ENCODE results near the gene NGDN.

Gene NGDN

GRCh38 chr14:23468704-23469126, 788 bp upstream of the NGDN start:
- Histone ChIP-seq H3K9me3 (ENCODE audit: control insufficient read depth, insufficient read depth, low read depth, low read length) (no peaks in the 10 kb centered on the region), H3K4me1 (ENCODE audit: control insufficient read depth, insufficient read depth, low read length) (peaks cover 4% of the 10 kb centered on the region; the same call in 1 of the 2 replicates), H3K27ac (ENCODE audit: extremely low read depth, low read depth, low read length) (peak overlapping the region; percentile 20; the same call in 1 of the 2 replicates), H3K36me3 (ENCODE audit: control insufficient read depth in 2 of 2, insufficient read depth in 1 of 2, low read length in 2 of 2) (peaks cover 25 to 31% of the 10 kb centered on the region in 2 experiments), H3K4me3 (ENCODE audit: low read depth, low read length) (peak overlapping the region; percentile 17)
- TF ChIP-seq ZFP37 (tag by site-specific recombination; IDR thresholded peaks at IDR 0.05), result no peak
- TF ChIP-seq ZNF692 (tag by site-specific recombination; IDR thresholded peaks at IDR 0.05), result 0 out of 2 replicates have a peak, but pooled peaks have one; percentile 11
- TF ChIP-seq ZBTB20 (tag by site-specific recombination; IDR thresholded peaks at IDR 0.05), result no peak
- no peak for TF ChIP-seq YY1 (tag by site-specific recombination; IDR thresholded peaks at IDR 0.05)
- TF ChIP-seq ZNF24 (tag by site-specific recombination; IDR thresholded peaks at IDR 0.05), result 0 out of 2 replicates have a peak, but pooled peaks have one; percentile 43
- CTCF ChIA-PET, result interaction anchor here (0.6 to 1.6 kb wide), 9 partner anchors 10 to 1654 kb away, joined by 3 to 5 read pairs (median 4); no protein-coding TSS in a partner anchor
- POLR2A ChIA-PET, result interaction anchor here (1.7 kb wide), 1 partner anchor 147 kb away, joined by 6 read pairs; the partner anchor contains the start of gene PABPN1

- Histone ChIP-seq H3K4me3 (ENCODE audit: low read depth, low read length) (peak overlapping the region; percentile 91), H3K9me3 (ENCODE audit: control insufficient read depth, insufficient read depth, low read depth, low read length) (no peaks in the 10 kb centered on the region), H3K36me3 (ENCODE audit: control insufficient read depth in 2 of 2, insufficient read depth in 1 of 2, low read length in 2 of 2) (peaks cover 37 to 44% of the 10 kb centered on the region in 2 experiments), H3K4me1 (ENCODE audit: control insufficient read depth, insufficient read depth, low read length) (peaks cover 4% of the 10 kb centered on the region; the same call in 1 of the 2 replicates), H3K27ac (ENCODE audit: extremely low read depth, low read depth, low read length) (peak overlapping the region; percentile 28; the same call in 1 of the 2 replicates)
- ChIA-PET POLR2A (interaction anchor here (1.7 kb wide), 1 partner anchor 149 kb away, joined by 6 read pairs; the partner anchor contains the start of gene PABPN1), CTCF (interaction anchor here (0.7 to 1.1 kb wide), 3 partner anchors 90 to 284 kb away, joined by 3 to 5 read pairs (median 4); no protein-coding TSS in a partner anchor)
- TF ChIP-seq ZNF18 (tag by site-specific recombination; IDR thresholded peaks at IDR 0.05), result 0 out of 2 replicates have a peak, but pooled peaks have one; percentile 5
- no peak for TF ChIP-seq ZFP69B (tag by site-specific recombination; IDR thresholded peaks at IDR 0.05)
- no peak for TF ChIP-seq ZNF214 (tag by site-specific recombination; IDR thresholded peaks at IDR 0.05; ENCODE audit: borderline replicate concordance)
- no peak for TF ChIP-seq ZNF157 (tag by site-specific recombination; IDR thresholded peaks at IDR 0.05)
- TF ChIP-seq BCL11A (tag by site-specific recombination; IDR thresholded peaks at IDR 0.05; ENCODE audit: low read depth), result no peak
- 0 out of 2 replicates have a peak, but pooled peaks have one; percentile 10 for TF ChIP-seq ZNF660 (tag by site-specific recombination; IDR thresholded peaks at IDR 0.05)
- no peak for TF ChIP-seq ZNF658 (tag by site-specific recombination; IDR thresholded peaks at IDR 0.05)
- no peak for TF ChIP-seq ZBTB49 (tag by site-specific recombination; IDR thresholded peaks at IDR 0.05; ENCODE audit: low read depth)
- TF ChIP-seq ZNF2 (tag by site-specific recombination; IDR thresholded peaks at IDR 0.05), result 0 out of 2 replicates have a peak, but pooled peaks have one; percentile 16
- TF ChIP-seq OVOL3 (tag by site-specific recombination; IDR thresholded peaks at IDR 0.05), result no peak
- 0 out of 2 replicates have a peak, but pooled peaks have one; percentile 13 for TF ChIP-seq ZNF518A (tag by site-specific recombination; conservative IDR thresholded peaks at IDR 0.05; ENCODE audit: low read depth)
- TF ChIP-seq REPIN1 (tag by site-specific recombination; IDR thresholded peaks at IDR 0.05; ENCODE audit: low read depth), result no peak
Measured at GRCh38 chr14:23469906-23470403, 452 bp downstream of the NGDN start.
